H1 (cell line): ENCODE results near the gene HTR2B. TPM values are rescaled to one million over a fixed set of nuclear protein-coding genes. Genes with fewer than 3 reads are reported as not detected.

ENCODE experiments used
- CTCF ChIA-PET: fragments of 300-600 bp; sonication (Branson Sonifier 250); formaldehyde crosslinking; loops from one replicate; lab custom pipeline; 2021; ENCODE audit not compliant: partially characterized antibody; lab: Charles Lee
- POLR2A ChIA-PET: fragments of 300-600 bp; sonication (Branson Sonifier 250); formaldehyde crosslinking; loops from one replicate; lab custom pipeline; 2021; ENCODE audit warnings: inconsistent platforms; ENCODE audit not compliant: partially characterized antibody; lab: Charles Lee
- DNase-seq, 2 experiments: peaks; one replicate each; pipeline versions ENCODE4 v3.0.0 to v3.0.0-alpha.2; 2010 to 2022; ENCODE audit warnings: low spot score in 2 of 2, low read depth in 1 of 2, mixed read lengths in 1 of 2
- FAIRE-seq: peaks from 2 replicates; lab custom pipeline; 2011; peaks lifted over from hg19 to GRCh38; lab: Jason Lieb, UNC
- H2AFZ ChIP-seq: 2 replicates; pipeline ENCODE4 v1.8.1; 2012; ENCODE audit warnings: low read length, inconsistent platforms
- H2AK5ac ChIP-seq: 2 replicates; pipeline ENCODE4 v1.6.1; 2013; ENCODE audit warnings: low read depth, low read length
- H2BK120ac ChIP-seq: replicated peaks from 2 replicates; pipeline ENCODE3; 2013; ENCODE audit warnings: low read depth, low read length, inconsistent platforms
- H2BK12ac ChIP-seq: 2 replicates; pipeline ENCODE4 v1.6.1; 2013; ENCODE audit warnings: low read depth, low read length
- H2BK15ac ChIP-seq: 2 replicates; pipeline ENCODE4 v1.6.1; 2013; ENCODE audit warnings: low read length
- H2BK20ac ChIP-seq: 2 replicates; pipeline ENCODE4 v1.6.1; 2013; ENCODE audit warnings: low read length
- H2BK5ac ChIP-seq: 2 replicates; pipeline ENCODE4 v1.6.1; 2013; ENCODE audit warnings: low read depth, low read length
- H3K14ac ChIP-seq: 2 replicates; pipeline ENCODE4 v1.6.1; 2013; ENCODE audit warnings: inconsistent platforms; ENCODE audit not compliant: insufficient read length
- H3K18ac ChIP-seq: 2 replicates; pipeline ENCODE4 v1.6.1; 2013; ENCODE audit warnings: low read length; ENCODE audit errors: extremely low read depth
- H3K23ac ChIP-seq: 2 replicates; pipeline ENCODE4 v1.6.1; 2013; ENCODE audit warnings: inconsistent platforms; ENCODE audit not compliant: insufficient read length
- H3K23me2 ChIP-seq: 2 replicates; pipeline ENCODE4 v1.6.1; 2013; ENCODE audit warnings: low read depth, low read length
- H3K27ac ChIP-seq: 2 replicates; pipeline ENCODE4 v1.6.1; 2011; ENCODE audit warnings: low read depth, low read length, inconsistent platforms
- H3K27me3 ChIP-seq, 4 experiments: replicated peaks in 1 of 4; 1 replicate in 1 of 4; 2 replicates in 3 of 4; pipeline versions ENCODE4 v1.6.1 to v1.8.1; 2011 to 2013; ENCODE audit warnings: low read length in 3 of 4, mild to moderate bottlenecking in 3 of 4, inconsistent platforms in 2 of 4, mixed read lengths in 2 of 4, moderate library complexity in 1 of 4; ENCODE audit not compliant: control insufficient read depth in 3 of 4, insufficient read depth in 3 of 4; ENCODE audit errors: extremely low read depth in 1 of 4
- H3K36me3 ChIP-seq, 4 experiments: 2 replicates each; pipeline versions ENCODE4 v1.6.1 to v1.8.1; 2011 to 2013; ENCODE audit warnings: mild to moderate bottlenecking in 4 of 4, low read length in 3 of 4, moderate library complexity in 2 of 4, control low read depth in 1 of 4, inconsistent platforms in 1 of 4; ENCODE audit not compliant: insufficient read depth in 4 of 4, control insufficient read depth in 2 of 4
- H3K4ac ChIP-seq: replicated peaks from 2 replicates; pipeline ENCODE3; 2013; ENCODE audit warnings: low read length, low read depth, mixed read lengths, inconsistent platforms; ENCODE audit not compliant: insufficient read length
- H3K4me1 ChIP-seq, 4 experiments: replicated peaks in 1 of 4; 1 replicate in 1 of 4; 2 replicates in 3 of 4; pipeline versions ENCODE4 v1.6.1 to v1.8.1; 2011 to 2013; ENCODE audit warnings: low read length in 3 of 4, inconsistent platforms in 2 of 4, mixed read lengths in 1 of 4; ENCODE audit not compliant: insufficient read depth in 4 of 4, control insufficient read depth in 3 of 4
- H3K4me2 ChIP-seq, 2 experiments: 2 replicates each; pipeline versions ENCODE4 v1.6.1 to v1.8.1; 2011 to 2013; ENCODE audit warnings: low read depth in 2 of 2, low read length in 2 of 2, control low read depth in 1 of 2, inconsistent platforms in 1 of 2, mild to moderate bottlenecking in 1 of 2; ENCODE audit not compliant: insufficient read depth in 1 of 2
- H3K4me3 ChIP-seq, 4 experiments: fragments of 200-600, 300-600 bp in 1 of 4; sonication (generic), shearing (Covaris generic), sonication (Bioruptor Twin) in 1 of 4; 2 replicates each; pipeline versions ENCODE4 v1.5.1 to v1.8.1; 2011 to 2016; ENCODE audit warnings: low read length in 4 of 4, low read depth in 3 of 4, control low read depth in 2 of 4, inconsistent platforms in 2 of 4, mild to moderate bottlenecking in 2 of 4, mixed read lengths in 1 of 4, moderate library complexity in 1 of 4; ENCODE audit not compliant: insufficient read depth in 2 of 4; ENCODE audit errors: extremely low read depth in 1 of 4
- H3K56ac ChIP-seq: replicated peaks from 2 replicates; pipeline ENCODE3; 2013; ENCODE audit warnings: low read depth, mild to moderate bottlenecking, mixed read lengths, low read length, inconsistent platforms; ENCODE audit not compliant: insufficient read length
- H3K79me1 ChIP-seq: 2 replicates; pipeline ENCODE4 v1.6.1; 2013; ENCODE audit warnings: low read depth, low read length, control low read depth
- H3K79me2 ChIP-seq, 2 experiments: 2 replicates each; pipeline versions ENCODE4 v1.6.1 to v1.8.1; 2012 to 2013; ENCODE audit warnings: low read length in 2 of 2, mild to moderate bottlenecking in 2 of 2, inconsistent platforms in 1 of 2; ENCODE audit not compliant: insufficient read depth in 2 of 2, control insufficient read depth in 1 of 2
- H3K9ac ChIP-seq, 4 experiments: replicated peaks in 1 of 4; 1 replicate in 1 of 4; 2 replicates in 3 of 4; pipeline versions ENCODE4 v1.6.1 to v1.8.1; 2011 to 2013; ENCODE audit warnings: low read depth in 3 of 4, low read length in 3 of 4, control low read depth in 2 of 4, mild to moderate bottlenecking in 2 of 4, moderate library complexity in 2 of 4, inconsistent platforms in 1 of 4; ENCODE audit errors: extremely low read depth in 1 of 4
- H3K9me3 ChIP-seq, 2 experiments: 2 replicates each; pipeline versions ENCODE4 v1.6.1 to v1.8.1; 2012 to 2013; ENCODE audit warnings: mild to moderate bottlenecking in 2 of 2, moderate library complexity in 2 of 2, control low read depth in 1 of 2, inconsistent platforms in 1 of 2, low read depth in 1 of 2, low read length in 1 of 2, mixed read lengths in 1 of 2; ENCODE audit not compliant: insufficient read depth in 2 of 2
- H4K20me1 ChIP-seq, 2 experiments: replicated peaks in 1 of 2; 2 replicates each; pipeline versions ENCODE3 to v1.8.1; 2011 to 2013; ENCODE audit warnings: inconsistent platforms in 2 of 2, low read length in 2 of 2, mild to moderate bottlenecking in 1 of 2; ENCODE audit not compliant: insufficient read depth in 2 of 2, control insufficient read depth in 1 of 2
- H4K5ac ChIP-seq: 2 replicates; pipeline ENCODE4 v1.6.1; 2013; ENCODE audit warnings: low read length, low read depth, mixed read lengths, inconsistent platforms; ENCODE audit not compliant: insufficient read length
- H4K8ac ChIP-seq: 2 replicates; pipeline ENCODE4 v1.8.0; 2013; ENCODE audit warnings: mild to moderate bottlenecking, moderate library complexity, low read length, inconsistent platforms; ENCODE audit not compliant: insufficient read depth; ENCODE audit errors: extremely low read depth
- H4K91ac ChIP-seq: replicated peaks from 2 replicates; pipeline ENCODE3; 2013; ENCODE audit warnings: low read length, mixed read lengths, inconsistent platforms; ENCODE audit not compliant: insufficient read length
- ATF2 ChIP-seq: IDR thresholded peaks from 2 replicates; pipeline ENCODE4 v1.6.1; 2012; ENCODE audit warnings: low read length, inconsistent platforms
- CREB1 ChIP-seq: IDR thresholded peaks from 2 replicates; pipeline ENCODE4 v1.6.1; 2012; ENCODE audit warnings: inconsistent platforms
- CTBP2 ChIP-seq: IDR thresholded peaks from 2 replicates; pipeline ENCODE4 v1.7.0; 2011; ENCODE audit warnings: borderline replicate concordance, mild to moderate bottlenecking, moderate library complexity, mixed read lengths, low read length; ENCODE audit not compliant: insufficient read depth, insufficient read length
- E2F6 ChIP-seq: IDR thresholded peaks from 2 replicates; pipeline ENCODE4 v1.6.1; 2012; ENCODE audit warnings: inconsistent platforms
- EGR1 ChIP-seq: IDR thresholded peaks from 2 replicates; pipeline ENCODE4 v1.6.1; 2011; ENCODE audit warnings: low read depth, low read length, borderline replicate concordance
- KDM4A ChIP-seq: IDR thresholded peaks from one replicate; pipeline ENCODE4 v1.7.1; 2012; ENCODE audit warnings: low read depth, mild to moderate bottlenecking, moderate library complexity, low read length, inconsistent platforms; ENCODE audit not compliant: severe bottlenecking
- POU5F1 ChIP-seq: IDR thresholded peaks from 2 replicates; pipeline ENCODE4 v1.6.1; 2011; ENCODE audit warnings: low read depth, mild to moderate bottlenecking, low read length, moderate library complexity
- SIX5 ChIP-seq: IDR thresholded peaks from 2 replicates; pipeline ENCODE4 v1.6.1; 2011; ENCODE audit warnings: mild to moderate bottlenecking, low read depth, low read length
- SP2 ChIP-seq: IDR thresholded peaks from 2 replicates; pipeline ENCODE4 v1.6.1; 2012; ENCODE audit warnings: mild to moderate bottlenecking, low read length, inconsistent platforms
- SUZ12 ChIP-seq: fragments of 200-600 bp; sonication (generic); IDR thresholded peaks from 2 replicates; pipeline ENCODE4 v1.6.1; 2012; ENCODE audit warnings: mild to moderate bottlenecking, inconsistent platforms, low read length, moderate library complexity, mixed read lengths
- TCF12 ChIP-seq: IDR thresholded peaks from 2 replicates; pipeline ENCODE4 v1.6.1; 2011; ENCODE audit warnings: low read depth, mild to moderate bottlenecking, low read length
- WGBS, 2 experiments: shearing (Covaris generic) in 1 of 2; methylation state at CpG; one replicate each; pipeline versions ENCODE4 v1.1.6 to v1.1.7; 2013 to 2015; ENCODE audit warnings: low lambda C conversion rate in 2 of 2, mixed read lengths in 2 of 2, inconsistent platforms in 1 of 2, low coverage in 1 of 2, missing lambda C conversion rate in 1 of 2; ENCODE audit not compliant: insufficient replicate concordance in 2 of 2, insufficient coverage in 1 of 2, insufficient read length in 1 of 2; ENCODE audit errors: extremely low coverage in 1 of 2, missing lambda C conversion rate in 1 of 2; 5-methylcytosine and 5-hydroxymethylcytosine counted together
- polyA plus RNA-seq, 7 experiments: library from polyadenylated mRNA; depleted of rRNA in 3 of 7; stranded (reverse) in 5 of 7; unstranded in 2 of 7; fragments of >200 nt in 5 of 7; fragments of 200-250 nt in 2 of 7; gene quantifications; 1 replicate in 5 of 7; 2 replicates in 1 of 7; 4 replicates in 1 of 7; pipeline versions ENCODE4 v1.2.1 to v1.2.3, GENCODE V29; 2011 to 2013; ENCODE audit warnings: missing spikeins in 2 of 7, mixed read lengths in 2 of 7
- total RNA-seq: library from RNA; stranded (reverse); fragmentation: NEBNext Ultra II Directional; extraction: Animal tissue kit (Norgen Biotek cat#: 25700); gene quantifications from 2 replicates; pipeline ENCODE4 v1.2.1, GENCODE V29; 2021

Gene HTR2B
- total and polyA plus RNA-seq, 2 of the 8 experiments (the other 6 are each of a cell fraction or from before 2014, with no cell fraction given), result not detected

DNA sequence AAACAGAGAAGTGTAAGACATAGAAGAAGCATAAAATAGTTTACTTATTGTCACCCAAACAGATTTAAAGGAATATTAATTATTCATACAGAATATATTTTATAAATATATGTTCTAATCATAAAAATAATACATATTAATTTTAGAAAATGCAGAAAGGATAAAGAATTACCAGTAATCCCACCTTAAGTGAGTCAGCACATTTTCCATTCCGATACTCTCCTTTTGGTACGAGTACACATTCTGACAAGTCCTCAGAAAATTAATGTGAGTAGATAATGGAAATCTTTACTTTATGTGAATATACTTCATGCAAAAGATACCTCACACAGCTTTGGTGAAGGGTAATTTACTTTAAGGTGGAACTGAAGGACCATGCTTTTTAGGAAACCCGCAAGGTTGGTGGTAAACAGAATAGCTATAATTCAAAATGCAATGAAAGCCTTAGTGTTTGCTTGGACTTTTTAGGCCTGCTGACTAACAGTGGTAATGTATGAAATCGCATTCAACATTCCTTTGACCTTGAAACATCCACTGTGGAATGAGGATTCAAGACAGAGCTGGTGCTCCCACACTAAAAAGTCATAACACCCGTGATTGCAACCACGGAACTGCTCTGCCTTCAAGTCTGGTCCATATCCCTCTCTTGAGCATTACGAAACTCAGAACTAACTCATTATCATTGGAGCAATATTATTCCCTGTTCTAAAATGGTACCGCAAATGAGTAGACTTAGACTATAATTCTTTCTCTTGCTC, 28.1 kb upstream of the HTR2B start:
- ChIA-PET CTCF (no interaction called here), POLR2A (interaction anchor here (1.8 kb wide), 1 partner anchor 10 kb away, joined by 4 read pairs; no protein-coding TSS in a partner anchor)
- H4K8ac ChIP-seq, result no peak overlapping the region
- H3K14ac ChIP-seq, result no peak overlapping the region
- no peak overlapping the region for H2BK120ac ChIP-seq
- no peak overlapping the region for H2BK5ac ChIP-seq
- H4K5ac ChIP-seq, result no peak overlapping the region
- no peaks in the 10 kb centered on the region for H3K27me3 ChIP-seq
- no peak overlapping the region for H3K4ac ChIP-seq
- H3K18ac ChIP-seq, result no peak overlapping the region
- H3K56ac ChIP-seq, result no peak overlapping the region
- no peak overlapping the region for H2BK12ac ChIP-seq
- WGBS, 2 experiments, result 95% methylated on average over 8 of the region's 8 CpGs; no CpG with 5 or more reads in 1 of the 2 experiments
- no peaks in the 10 kb centered on the region for H3K79me2 ChIP-seq
- no peak overlapping the region for H2BK20ac ChIP-seq
- no peak overlapping the region for H3K4me3 ChIP-seq
- no peak overlapping the region for H2AK5ac ChIP-seq
- H3K79me1 ChIP-seq, result no peaks in the 10 kb centered on the region; the same call in 1 of the 2 replicates
- H4K91ac ChIP-seq, result no peak overlapping the region
- no peak overlapping the region for H2AFZ ChIP-seq
- H3K9ac ChIP-seq, result no peak overlapping the region
- H3K27ac ChIP-seq, result no peak overlapping the region
- H3K36me3 ChIP-seq, result peaks cover 4 to 27% (median 6%) of the 10 kb centered on the region in 4 experiments; a peak in 6 of 8 replicates
- no peak for FAIRE-seq
- no peak for DNase-seq
- H3K4me2 ChIP-seq, result no peak overlapping the region
- no peaks in the 10 kb centered on the region for H3K9me3 ChIP-seq
- no peaks in the 10 kb centered on the region for H4K20me1 ChIP-seq
- H3K23me2 ChIP-seq, result no peaks in the 10 kb centered on the region
- H3K23ac ChIP-seq, result no peak overlapping the region
- no peaks in the 10 kb centered on the region for H3K4me1 ChIP-seq
- no peak overlapping the region for H2BK15ac ChIP-seq
- TF ChIP-seq POU5F1 (no peak), SP2 (no peak), E2F6 (no peak), EGR1 (no peak), SUZ12 (no peak), ATF2 (no peak), CREB1 (no peak), TCF12 (no peak), KDM4A (no peak), CTBP2 (no peak), SIX5 (no peak)
